ENCODE results near the gene KIF3B.

GRCh38 chr20:32231245-32231644 lies 46.2 kb upstream of the KIF3B start:
- TF ChIP-seq CTCF (IDR thresholded peaks at IDR 0.05; ENCODE audit: low read length) (no peak), EZH2 (IDR thresholded peaks at IDR 0.05; ENCODE audit: borderline replicate concordance, low read length) (no peak)
